Cardiac septum (tissue), 1 donor: Measurements from ENCODE around the gene MAML2. TPM values are rescaled to one million over a fixed set of nuclear protein-coding genes. Genes with fewer than 3 reads are reported as not detected.

Experiments used
- DNase-seq: peaks from one replicate; pipeline ENCODE4 v3.0.0-alpha.2; 2020; ENCODE audit warnings: low spot score
- intact Hi-C: fragments of 100-400 bp; cut with DNase I; formaldehyde crosslinking; loops from one replicate; pipeline ENCODE4 v1.14.0; 2022
- total RNA-seq: library from RNA; stranded (reverse); fragmentation: NEBNext Ultra II Directional; extraction: Animal tissue kit (Norgen Biotek cat#: 25700); gene quantifications from one replicate; pipeline ENCODE4 v1.2.1, GENCODE V29; 2021
- donor health status: DM: no; HTN: no; CAD: no.

MAML2 gene
- total RNA-seq, 1 donor from 2014 or later = 4.8 TPM

- no peak for DNase-seq
- intact Hi-C loops = loop anchor here (5.0 kb wide), 1 partner anchor 48 kb away; no protein-coding TSS in a partner anchor
Observed at GRCh38 chr11:96259134-96259830, 83.7 kb downstream of the MAML2 start.

DNA sequence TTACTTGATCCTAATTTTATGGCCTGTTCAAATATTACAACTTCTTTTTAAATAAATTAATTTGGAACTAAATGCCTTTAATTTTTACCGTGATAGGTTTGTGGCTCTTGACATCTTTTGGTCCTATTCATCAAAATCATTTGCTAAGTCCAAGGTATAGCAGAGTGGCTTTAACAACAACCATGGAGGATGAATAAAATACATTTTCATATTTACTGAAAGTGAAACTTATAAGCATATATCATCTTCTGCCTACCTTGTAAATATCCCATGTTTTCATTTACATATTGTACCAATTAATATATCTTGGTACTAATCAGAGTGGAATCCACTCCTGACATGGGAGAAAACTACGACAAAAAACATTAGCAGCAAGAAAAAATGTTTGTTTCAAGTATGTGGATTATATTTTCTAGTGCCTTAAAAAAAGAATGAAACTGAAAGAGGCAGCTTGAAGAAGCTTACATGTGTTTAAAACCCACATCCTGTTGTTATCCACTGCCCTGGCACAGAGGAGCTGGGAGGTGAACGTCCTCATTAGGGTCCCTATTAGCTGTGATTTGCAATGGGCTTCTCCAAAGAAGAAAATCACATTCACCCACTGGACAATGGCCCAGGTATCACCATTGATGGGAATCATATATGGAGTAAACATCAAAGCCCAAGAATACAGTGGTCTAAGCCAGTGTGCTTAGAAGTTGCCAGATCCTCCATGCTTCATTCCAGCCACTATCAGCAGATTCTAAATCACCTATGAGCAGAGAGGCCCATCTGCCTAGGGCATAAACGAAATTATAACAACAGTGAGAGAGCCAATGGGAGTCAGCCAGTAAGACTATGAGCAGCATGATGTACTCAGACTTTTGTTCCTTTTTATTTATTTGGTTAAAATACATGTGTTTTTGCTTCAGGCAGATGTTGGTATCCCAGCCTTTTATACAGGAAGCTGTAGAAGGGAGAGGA is 84.7 kb downstream of the MAML2 start:
- intact Hi-C loops = loop anchor here (5.0 kb wide), 1 partner anchor 49 kb away; no protein-coding TSS in a partner anchor
- DNase-seq = no peak

DNA sequence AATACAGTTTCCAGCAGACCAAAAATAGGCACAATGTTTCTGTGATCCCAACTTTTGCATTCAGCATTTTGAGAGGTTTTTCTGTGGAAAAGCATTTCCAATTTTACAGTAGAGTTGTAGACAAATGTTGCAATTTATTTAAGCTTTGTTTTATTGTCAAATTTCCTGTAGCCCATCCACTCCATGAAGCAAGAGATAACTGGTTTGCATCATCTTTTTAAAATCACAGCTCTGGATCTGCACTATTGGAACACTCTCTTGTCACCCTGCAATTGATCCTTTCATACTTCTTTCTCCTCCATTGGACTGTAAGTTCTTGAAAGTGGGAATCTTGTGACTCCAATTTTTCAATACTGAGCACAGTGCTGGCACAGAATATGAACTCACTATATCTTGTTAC is 86.0 kb downstream of the MAML2 start:
- no peak for DNase-seq
- intact Hi-C loops = loop anchor here (5.0 kb wide), 1 partner anchor 50 kb away; no protein-coding TSS in a partner anchor

DNA sequence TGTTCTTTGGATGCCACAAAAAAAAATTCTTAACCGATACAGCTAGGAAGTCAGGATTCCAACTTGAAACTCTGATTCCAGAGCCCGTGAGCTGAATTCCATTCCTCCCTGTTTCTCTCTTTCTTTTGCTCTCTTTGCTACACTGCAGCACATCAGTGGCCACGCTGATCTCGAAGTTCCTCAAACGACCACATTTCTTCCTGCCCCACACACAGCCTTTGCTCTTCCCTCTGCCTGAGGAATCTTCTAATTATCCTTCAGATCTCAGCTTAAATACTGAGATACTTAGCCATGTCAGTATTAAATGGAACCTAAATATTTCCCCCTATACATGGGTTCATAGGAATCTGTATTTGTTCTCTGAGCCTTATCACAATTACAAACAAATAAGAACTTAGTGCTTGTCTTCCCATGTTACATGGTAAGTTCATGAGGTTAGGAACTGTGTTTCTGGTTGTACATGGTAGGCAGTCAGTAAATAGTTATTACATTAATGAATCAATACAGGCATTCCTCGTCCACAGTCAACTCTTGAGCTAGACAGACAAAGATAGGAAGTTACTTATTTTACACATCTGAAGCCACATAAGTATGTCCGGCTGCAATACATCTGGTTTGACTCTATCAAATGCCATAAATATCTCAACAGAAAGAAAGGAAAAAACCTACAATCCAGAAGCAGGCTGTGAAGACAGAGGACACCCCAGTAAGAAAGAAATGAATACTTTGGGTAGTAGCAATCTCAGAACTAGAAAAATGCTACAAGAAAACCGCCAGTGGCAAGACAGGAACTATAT is 86.6 kb downstream of the MAML2 start:
- intact Hi-C loops = loop anchor here (5.0 kb wide), 1 partner anchor 51 kb away; no protein-coding TSS in a partner anchor
- DNase-seq = no peak

DNA sequence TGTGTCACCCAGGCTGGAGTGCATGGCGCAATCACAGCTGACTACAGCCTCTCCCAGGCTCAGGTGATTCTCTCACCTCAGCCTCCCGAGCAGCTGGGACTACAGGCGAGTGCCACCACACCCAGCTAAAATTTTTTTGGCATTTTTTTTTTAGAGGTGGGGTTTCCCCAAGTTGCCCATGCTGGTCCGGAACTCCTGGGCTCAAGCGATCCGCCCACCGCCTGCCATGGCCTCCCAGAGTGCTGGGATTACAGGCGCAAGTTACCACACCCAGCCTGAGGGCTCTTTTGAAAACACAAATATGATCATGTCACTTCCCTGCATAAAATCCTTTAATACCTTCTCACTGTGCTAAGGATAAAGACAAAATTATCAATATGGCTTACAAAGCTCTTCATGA is 88.1 kb downstream of the MAML2 start:
- no peak for DNase-seq
- intact Hi-C loops = loop anchor here (5.0 kb wide), 1 partner anchor 52 kb away; no protein-coding TSS in a partner anchor

- no peak for DNase-seq
- intact Hi-C loops = no loop called here
Observed at GRCh38 chr11:96254087-96254486, 88.9 kb downstream of the MAML2 start.

DNA sequence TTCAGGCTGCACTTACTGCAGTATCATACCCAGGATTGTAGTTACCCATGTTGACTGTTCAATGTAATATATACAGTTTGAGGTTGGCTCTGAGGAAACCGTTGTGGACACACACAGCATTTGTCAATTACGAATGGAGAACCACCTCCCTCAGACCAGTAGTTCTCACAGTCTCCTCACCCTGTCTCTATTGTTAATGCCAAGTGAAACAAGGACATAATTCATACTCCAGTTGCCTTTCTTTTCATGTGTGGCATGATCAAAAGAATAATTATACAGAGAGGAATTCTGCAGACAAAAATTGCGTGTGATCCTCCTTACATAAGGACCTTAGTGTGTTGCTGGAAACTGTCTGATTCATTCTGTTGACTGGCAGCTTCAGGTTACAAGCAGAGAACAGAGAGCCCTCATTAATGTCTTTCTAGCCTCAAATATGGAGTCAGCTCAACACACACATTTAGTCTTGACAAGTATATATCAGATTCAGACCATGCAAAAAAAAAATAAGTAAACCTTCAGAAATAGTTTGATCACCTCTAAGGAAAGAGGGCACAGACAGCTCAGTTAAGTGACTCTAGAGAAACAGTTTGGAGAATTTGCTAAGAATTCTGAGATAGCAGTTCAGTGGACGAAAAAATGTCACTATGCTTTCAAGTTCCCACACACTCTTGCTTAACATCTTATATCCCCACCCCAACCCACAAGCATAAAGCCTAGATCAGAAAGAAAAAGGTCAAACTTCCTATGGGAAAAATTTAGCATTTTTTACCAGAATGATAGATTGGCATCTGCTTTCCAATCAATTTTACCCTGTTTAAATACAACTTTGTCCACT is 96.1 kb downstream of the MAML2 start:
- intact Hi-C loops = no loop called here

GRCh38 chr11:96242971-96243647 is 99.9 kb downstream of the MAML2 start:
- peak; percentile 97 for DNase-seq
- intact Hi-C loops = loop anchor here (2.0 kb wide), 1 partner anchor 98 kb away; no protein-coding TSS in a partner anchor

More for the DNA sequence above, 96.1 kb downstream of the MAML2 start:
- DNase-seq = no peak

GRCh38 chr11:96242191-96242847 is 100.7 kb downstream of the MAML2 start:
- intact Hi-C loops = loop anchor here (2.0 kb wide), 1 partner anchor 98 kb away; no protein-coding TSS in a partner anchor
- no peak for DNase-seq

DNA sequence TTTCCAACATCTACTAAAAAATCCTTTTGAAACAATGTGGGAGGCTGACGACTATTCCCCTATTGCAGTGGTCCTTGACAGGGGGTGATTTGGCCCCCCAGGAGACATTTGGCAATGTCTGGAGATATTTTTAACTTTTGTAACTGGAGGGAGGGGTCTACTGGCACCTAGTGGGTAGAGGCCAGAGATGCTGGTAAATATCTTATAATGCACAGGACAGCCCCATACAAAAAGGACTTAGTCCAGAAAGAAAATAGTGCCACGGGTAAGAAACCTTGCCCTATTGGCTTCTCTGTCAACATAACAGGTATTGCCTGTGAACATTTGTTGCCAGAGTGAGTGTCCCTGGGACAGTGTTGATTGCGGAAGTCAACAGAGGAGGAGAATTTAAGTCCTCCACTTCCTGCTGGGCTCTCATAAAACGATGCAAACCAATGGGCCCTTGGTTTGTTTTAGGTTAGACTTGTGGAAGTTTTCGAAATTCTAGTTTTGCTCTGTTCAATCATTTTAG is 101.6 kb downstream of the MAML2 start:
- DNase-seq = no peak
- intact Hi-C loops = no loop called here

GRCh38 chr11:96238563-96239135 is 104.3 kb downstream of the MAML2 start:
- intact Hi-C loops = loop anchor here (10.0 kb wide), 1 partner anchor 184 kb away; no protein-coding TSS in a partner anchor
- no peak for DNase-seq

DNA sequence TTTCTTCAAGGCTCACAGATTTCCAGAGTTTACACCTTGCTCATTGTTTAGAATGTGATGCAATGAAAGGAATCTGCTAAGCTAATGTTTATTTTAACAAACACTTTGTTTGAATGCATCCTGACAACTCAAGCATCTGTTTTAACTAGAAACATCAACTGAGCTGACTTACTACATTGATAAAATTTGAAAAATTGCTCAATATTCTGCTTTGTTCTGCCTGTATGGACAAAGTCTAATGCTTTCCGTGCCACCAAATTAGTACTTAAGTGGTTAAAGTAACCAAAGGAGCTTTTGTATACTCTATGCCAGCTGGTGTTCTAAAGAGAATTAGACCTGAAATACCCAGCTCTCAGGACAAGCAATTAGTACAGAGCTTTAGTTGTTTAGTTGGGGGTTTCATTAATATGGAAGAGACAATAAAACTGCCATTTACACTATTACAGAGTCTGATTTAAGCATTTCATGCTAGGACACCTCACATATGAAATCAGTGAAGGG is 105.2 kb downstream of the MAML2 start:
- DNase-seq = no peak
- intact Hi-C loops = loop anchor here (10.0 kb wide), 1 partner anchor 183 kb away; no protein-coding TSS in a partner anchor

DNA sequence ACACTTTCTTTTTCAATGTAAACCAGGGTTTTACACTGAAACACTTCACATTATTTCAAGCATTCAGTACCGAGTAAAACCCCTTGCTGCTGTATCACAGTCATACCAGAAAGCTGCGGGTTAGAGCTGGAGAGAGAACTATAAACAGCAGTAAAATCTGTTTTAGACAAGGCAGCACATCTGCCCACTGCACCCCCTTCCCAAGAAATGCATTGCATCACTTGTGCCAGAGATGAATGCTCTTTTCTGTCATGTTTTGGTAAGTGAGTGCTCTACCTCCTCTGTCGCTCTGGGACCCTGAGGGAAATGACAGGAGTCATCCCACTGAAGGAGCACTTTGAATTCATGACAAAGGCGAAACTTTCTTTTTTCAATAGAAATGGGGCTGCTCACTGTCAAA is 107.2 kb downstream of the MAML2 start:
- intact Hi-C loops = loop anchor here (10.0 kb wide), 1 partner anchor 181 kb away; no protein-coding TSS in a partner anchor
- DNase-seq = no peak

- intact Hi-C loops = loop anchor here (10.0 kb wide), 1 partner anchor 180 kb away; no protein-coding TSS in a partner anchor
- no peak for DNase-seq
Observed at GRCh38 chr11:96234866-96235441, 108.0 kb downstream of the MAML2 start.

DNA sequence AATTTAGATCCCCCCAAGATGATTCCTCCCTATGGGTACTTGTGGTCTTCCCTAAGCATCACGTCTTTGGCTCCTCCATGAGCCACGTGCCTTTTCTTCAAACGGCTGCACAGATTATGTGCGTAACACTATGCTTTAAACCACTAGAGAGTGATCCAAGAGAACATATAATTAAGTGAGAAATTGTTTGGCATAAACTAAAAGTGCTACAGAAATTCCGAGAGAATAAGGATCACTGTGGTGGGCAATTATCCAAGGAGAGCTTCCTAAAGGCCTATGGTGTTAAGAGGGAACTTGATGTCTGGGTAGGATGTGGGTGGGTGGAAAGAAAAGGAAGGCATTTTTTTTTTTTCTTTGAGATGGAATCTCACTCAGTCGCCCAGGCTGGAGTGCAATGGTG is 110.9 kb downstream of the MAML2 start:
- intact Hi-C loops = loop anchor here (10.0 kb wide), 1 partner anchor 177 kb away; no protein-coding TSS in a partner anchor

DNA sequence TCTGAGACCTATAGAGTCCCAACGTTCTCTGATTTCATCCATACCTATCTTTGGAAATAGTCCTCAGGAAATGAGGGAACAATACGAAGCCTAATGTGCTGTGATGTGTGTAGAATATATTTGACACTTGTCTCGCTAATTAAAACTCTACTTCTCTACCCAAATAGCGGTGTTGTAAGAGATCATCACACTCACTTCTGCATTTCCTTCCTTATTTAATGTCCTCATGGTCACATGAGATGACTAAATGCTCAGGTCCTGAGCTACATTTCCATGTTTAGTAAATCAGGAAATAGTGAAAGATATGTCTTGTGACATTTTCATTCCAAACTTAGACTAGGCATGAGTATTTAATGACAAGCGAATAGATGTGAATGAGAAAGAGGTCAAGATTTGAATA is 112.3 kb downstream of the MAML2 start:
- intact Hi-C loops = loop anchor here (10.0 kb wide), 1 partner anchor 176 kb away; no protein-coding TSS in a partner anchor
- no peak for DNase-seq

More for the DNA sequence above, 110.9 kb downstream of the MAML2 start:
- DNase-seq = no peak
